ENCODE results near the gene NMNAT3.

The NMNAT3 gene

GRCh38 chr3:139519998-139520737 lies 157.6 kb downstream of the NMNAT3 start:
- Histone ChIP-seq H3K27ac (no peak overlapping the region), H3K36me3 (ENCODE audit: insufficient read depth, low read length) (no peaks in the 10 kb centered on the region), H3K9ac (ENCODE audit: insufficient read length) (no peak overlapping the region), H3K4me3 (no peak overlapping the region), H3K9me3 (ENCODE audit: low read depth, low read length) (no peaks in the 10 kb centered on the region)
- no peak for DNase-seq (ENCODE audit: low read depth, low spot score)
- TF ChIP-seq POLR2AphosphoS5 (IDR thresholded peaks at IDR 0.05; ENCODE audit: borderline replicate concordance, low read depth, low read length) (no peak), FOXP2 (optimal IDR thresholded peaks at IDR 0.05; ENCODE audit: control extremely low read depth, extremely low read length, insufficient read depth) (no peak), EZH2 (IDR thresholded peaks at IDR 0.05) (no peak)

GRCh38 chr3:139518926-139519842 lies 158.6 kb downstream of the NMNAT3 start:
- no peak overlapping the region for H3K9ac ChIP-seq (ENCODE audit: insufficient read length)
- no peak for DNase-seq (ENCODE audit: low read depth, low spot score)
- no peak overlapping the region for H3K27ac ChIP-seq
- no peaks in the 10 kb centered on the region for H3K9me3 ChIP-seq (ENCODE audit: low read depth, low read length)
- H3K36me3 ChIP-seq (ENCODE audit: insufficient read depth, low read length), result no peaks in the 10 kb centered on the region
- TF ChIP-seq POLR2AphosphoS5 (IDR thresholded peaks at IDR 0.05; ENCODE audit: borderline replicate concordance, low read depth, low read length), result no peak
- no peak overlapping the region for H3K4me3 ChIP-seq

DNA sequence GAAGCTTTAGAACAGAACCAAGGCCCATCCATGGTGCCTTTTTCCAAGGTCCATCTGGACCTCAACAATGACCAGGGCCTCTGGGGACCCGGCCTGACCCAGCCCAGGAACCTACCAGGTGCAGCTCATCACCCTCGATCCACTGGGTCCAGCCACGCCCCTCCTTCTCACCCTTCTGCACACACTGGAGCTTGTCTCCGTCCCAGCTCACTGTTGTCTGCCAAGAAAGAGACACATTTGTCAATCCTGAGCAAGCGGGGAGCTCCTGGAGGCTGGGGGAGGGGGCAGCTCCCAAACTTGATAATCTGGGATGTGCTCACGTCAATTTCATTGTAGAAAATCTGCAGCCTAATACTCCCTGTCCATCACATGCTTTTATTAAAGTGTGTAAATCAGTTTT lies 159.5 kb downstream of the NMNAT3 start:
- Histone ChIP-seq H3K9ac (ENCODE audit: insufficient read length) (no peak overlapping the region), H3K27ac (no peak overlapping the region), H3K36me3 (ENCODE audit: insufficient read depth, low read length) (no peaks in the 10 kb centered on the region), H3K4me3 (no peak overlapping the region), H3K9me3 (ENCODE audit: low read depth, low read length) (no peaks in the 10 kb centered on the region)
- TF ChIP-seq FOXP2 (optimal IDR thresholded peaks at IDR 0.05; ENCODE audit: control extremely low read depth, extremely low read length, insufficient read depth), result no peak
- no peak for TF ChIP-seq POLR2AphosphoS5 (IDR thresholded peaks at IDR 0.05; ENCODE audit: borderline replicate concordance, low read depth, low read length)
- TF ChIP-seq EZH2 (IDR thresholded peaks at IDR 0.05), result no peak
- no peak for DNase-seq (ENCODE audit: low read depth, low spot score)

GRCh38 chr3:139517321-139518065 lies 160.3 kb downstream of the NMNAT3 start:
- no peak for DNase-seq (ENCODE audit: low read depth, low spot score)
- H3K9me3 ChIP-seq (ENCODE audit: low read depth, low read length), result no peaks in the 10 kb centered on the region
- TF ChIP-seq FOXP2 (optimal IDR thresholded peaks at IDR 0.05; ENCODE audit: control extremely low read depth, extremely low read length, insufficient read depth) (no peak), EZH2 (IDR thresholded peaks at IDR 0.05) (no peak), POLR2AphosphoS5 (IDR thresholded peaks at IDR 0.05; ENCODE audit: borderline replicate concordance, low read depth, low read length) (no peak)
- H3K27ac ChIP-seq, result no peak overlapping the region
- no peaks in the 10 kb centered on the region for H3K36me3 ChIP-seq (ENCODE audit: insufficient read depth, low read length)
- H3K4me3 ChIP-seq, result no peak overlapping the region
- H3K9ac ChIP-seq (ENCODE audit: insufficient read length), result no peak overlapping the region

DNA sequence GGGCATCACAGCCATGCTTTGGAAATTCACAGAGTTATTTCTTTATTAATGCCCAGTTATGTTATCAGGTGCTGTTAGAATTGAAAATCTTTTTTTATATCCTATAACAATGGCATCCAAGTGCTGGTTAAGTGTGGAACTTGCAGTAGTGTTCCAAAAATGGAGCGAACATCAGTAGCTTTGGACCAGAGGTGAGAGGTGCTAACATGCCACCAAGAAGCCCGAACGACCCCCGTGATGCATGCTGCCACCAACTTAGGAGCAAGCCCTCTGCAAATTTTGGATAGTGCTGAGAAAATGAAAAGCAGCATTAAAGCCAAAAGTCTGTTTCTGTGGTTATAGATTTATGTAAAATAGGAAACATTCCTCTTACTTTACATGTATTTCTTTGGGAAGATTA lies 163.0 kb downstream of the NMNAT3 start:
- TF ChIP-seq FOXP2 (optimal IDR thresholded peaks at IDR 0.05; ENCODE audit: control extremely low read depth, extremely low read length, insufficient read depth) (no peak), POLR2AphosphoS5 (IDR thresholded peaks at IDR 0.05; ENCODE audit: borderline replicate concordance, low read depth, low read length) (no peak), EZH2 (IDR thresholded peaks at IDR 0.05) (no peak)
- Histone ChIP-seq H3K4me3 (no peak overlapping the region), H3K27ac (no peak overlapping the region), H3K9me3 (ENCODE audit: low read depth, low read length) (no peaks in the 10 kb centered on the region), H3K9ac (ENCODE audit: insufficient read length) (no peak overlapping the region), H3K36me3 (ENCODE audit: insufficient read depth, low read length) (no peaks in the 10 kb centered on the region)
- DNase-seq (ENCODE audit: low read depth, low spot score), result no peak

Data from SK-N-MC (cell line).